ENCODE measurements around the gene PEX12. TPM values are rescaled to one million over a fixed set of nuclear protein-coding genes. Genes with fewer than 3 reads are reported as not detected.

PEX12 gene
- total and polyA plus RNA-seq, 5 donors from 2014 or later = 1.1 to 3.4 (median 1.8) TPM

- Mint-ChIP-seq H3K27ac (no peak overlapping the region), H3K27me3 (no peaks in the 10 kb centered on the region), H3K9me3 (no peaks in the 10 kb centered on the region), H3K4me3 (no peak overlapping the region), H3K36me3 (peaks cover 45% of the 10 kb centered on the region), H3K4me1 (peaks cover 16 to 25% (median 23%) of the 10 kb centered on the region in 4 donors)
- Histone ChIP-seq H3K4me1 (ENCODE audit: control insufficient read depth, insufficient read depth, low read length, poor library complexity, severe bottlenecking) (no peaks in the 10 kb centered on the region), H3K27ac (ENCODE audit: insufficient read depth, low read length, poor library complexity, severe bottlenecking) (no peak overlapping the region), H3K27me3 (ENCODE audit: control insufficient read depth, insufficient read depth, low read length) (no peaks in the 10 kb centered on the region), H3K36me3 (ENCODE audit: control insufficient read depth, insufficient read depth, low read length) (peaks cover 73% of the 10 kb centered on the region), H3K4me3 (ENCODE audit: low read depth, low read length) (no peak overlapping the region), H3K9me3 (ENCODE audit: control insufficient read depth in 2 of 2, low read length in 2 of 2) (no peaks in the 10 kb centered on the region)
- ATAC-seq (ENCODE audit: low read depth in 2 of 2) = no peak
- no peak for DNase-seq
Measured at GRCh38 chr17:35596530-35597233, 18.3 kb upstream of the PEX12 start.

- Histone ChIP-seq H3K36me3 (ENCODE audit: control insufficient read depth, insufficient read depth, low read length) (peaks cover 67% of the 10 kb centered on the region), H3K4me3 (ENCODE audit: low read depth, low read length) (no peak overlapping the region), H3K9me3 (ENCODE audit: control insufficient read depth in 2 of 2, low read length in 2 of 2) (no peaks in the 10 kb centered on the region), H3K4me1 (ENCODE audit: control insufficient read depth, insufficient read depth, low read length, poor library complexity, severe bottlenecking) (no peaks in the 10 kb centered on the region), H3K27ac (ENCODE audit: insufficient read depth, low read length, poor library complexity, severe bottlenecking) (no peak overlapping the region), H3K27me3 (ENCODE audit: control insufficient read depth, insufficient read depth, low read length) (no peaks in the 10 kb centered on the region)
- no peak for ATAC-seq (ENCODE audit: low read depth in 2 of 2)
- Mint-ChIP-seq H3K9me3 (no peaks in the 10 kb centered on the region), H3K27me3 (no peaks in the 10 kb centered on the region), H3K4me3 (no peak overlapping the region), H3K27ac (no peak overlapping the region), H3K4me1 (peaks cover 16 to 28% (median 23%) of the 10 kb centered on the region in 4 donors), H3K36me3 (peaks cover 45% of the 10 kb centered on the region)
- no peak for DNase-seq
Measured at GRCh38 chr17:35596072-35596471, 17.7 kb upstream of the PEX12 start.

GRCh38 chr17:35588196-35588920 is 10.0 kb upstream of the PEX12 start:
- DNase-seq = peak in 1 of 3 donors; percentile 66

GRCh38 chr17:35587074-35587961 is 8.9 kb upstream of the PEX12 start, which contains the start of gene AP2B1:
Gene AP2B1 (plus strand): TSS chr17:35587322. CDS start chr17:35594031, 6,709 bp downstream.
- peak; percentile 93 to 98 (median 98) for DNase-seq
- Mint-ChIP-seq H3K4me1 (peaks cover 12 to 47% (median 27%) of the 10 kb centered on the region in 4 donors), H3K36me3 (peaks cover 3% of the 10 kb centered on the region), H3K9me3 (no peaks in the 10 kb centered on the region), H3K27ac (peak within 1 kb of the TSS; percentile 98 to 100 (median 100)), H3K27me3 (peaks cover 12% of the 10 kb centered on the region), H3K4me3 (peak within 1 kb of the TSS; percentile 89 to 99 (median 98))
- peaks cover 36% of the 10 kb centered on the region for H3K4me1 ChIP-seq (ENCODE audit: control insufficient read depth, insufficient read depth, low read length, poor library complexity, severe bottlenecking)
- no peaks in the 10 kb centered on the region for H3K9me3 ChIP-seq (ENCODE audit: control insufficient read depth in 2 of 2, low read length in 2 of 2)
- H3K36me3 ChIP-seq (ENCODE audit: control insufficient read depth, insufficient read depth, low read length) = no peaks in the 10 kb centered on the region
- ATAC-seq (ENCODE audit: low read depth in 2 of 2) = peak; percentile 99
- peak within 1 kb of the TSS; percentile 91 for H3K27ac ChIP-seq (ENCODE audit: insufficient read depth, low read length, poor library complexity, severe bottlenecking)
- H3K4me3 ChIP-seq (ENCODE audit: low read depth, low read length) = peak within 1 kb of the TSS; percentile 93
- H3K27me3 ChIP-seq (ENCODE audit: control insufficient read depth, insufficient read depth, low read length) = no peaks in the 10 kb centered on the region

More at GRCh38 chr17:35588196-35588920, 10.0 kb upstream of the PEX12 start:
- Mint-ChIP-seq H3K36me3 (peaks cover 3% of the 10 kb centered on the region), H3K9me3 (no peaks in the 10 kb centered on the region), H3K4me3 (peak overlapping the region; percentile 89 to 99 (median 98)), H3K4me1 (peaks cover 14 to 52% (median 29%) of the 10 kb centered on the region in 4 donors), H3K27ac (peak overlapping the region; percentile 84 to 100 (median 100)), H3K27me3 (peaks cover 12% of the 10 kb centered on the region)
- H3K27ac ChIP-seq (ENCODE audit: insufficient read depth, low read length, poor library complexity, severe bottlenecking) = peak overlapping the region; percentile 91
- H3K4me3 ChIP-seq (ENCODE audit: low read depth, low read length) = peak overlapping the region; percentile 93
- ATAC-seq (ENCODE audit: low read depth in 2 of 2) = no peak
- H3K4me1 ChIP-seq (ENCODE audit: control insufficient read depth, insufficient read depth, low read length, poor library complexity, severe bottlenecking) = peaks cover 36% of the 10 kb centered on the region
- H3K36me3 ChIP-seq (ENCODE audit: control insufficient read depth, insufficient read depth, low read length) = no peaks in the 10 kb centered on the region
- no peaks in the 10 kb centered on the region for H3K9me3 ChIP-seq (ENCODE audit: control insufficient read depth in 2 of 2, low read length in 2 of 2)
- no peaks in the 10 kb centered on the region for H3K27me3 ChIP-seq (ENCODE audit: control insufficient read depth, insufficient read depth, low read length)

GRCh38 chr17:35586569-35587073 is 8.2 kb upstream of the PEX12 start:
- DNase-seq = no peak

GRCh38 chr17:35584061-35584460 is 5.7 kb upstream of the PEX12 start:
- Histone ChIP-seq H3K27ac (ENCODE audit: insufficient read depth, low read length, poor library complexity, severe bottlenecking) (no peak overlapping the region), H3K36me3 (ENCODE audit: control insufficient read depth, insufficient read depth, low read length) (no peaks in the 10 kb centered on the region), H3K4me3 (ENCODE audit: low read depth, low read length) (no peak overlapping the region), H3K9me3 (ENCODE audit: control insufficient read depth in 2 of 2, low read length in 2 of 2) (no peaks in the 10 kb centered on the region), H3K27me3 (ENCODE audit: control insufficient read depth, insufficient read depth, low read length) (no peaks in the 10 kb centered on the region), H3K4me1 (ENCODE audit: control insufficient read depth, insufficient read depth, low read length, poor library complexity, severe bottlenecking) (peaks cover 28% of the 10 kb centered on the region)
- Mint-ChIP-seq H3K4me3 (peak overlapping the region in 1 of 4 donors; percentile 55), H3K27ac (no peak overlapping the region), H3K27me3 (peaks cover 12% of the 10 kb centered on the region), H3K4me1 (peaks cover 11 to 30% (median 21%) of the 10 kb centered on the region in 4 donors), H3K9me3 (peaks cover 0 to 1% (median 0%) of the 10 kb centered on the region in 7 donors), H3K36me3 (peaks cover 3% of the 10 kb centered on the region)
- DNase-seq (no peak), ATAC-seq (ENCODE audit: low read depth in 2 of 2) (no peak)

More at GRCh38 chr17:35586569-35587073, 8.2 kb upstream of the PEX12 start:
- Histone ChIP-seq H3K27ac (ENCODE audit: insufficient read depth, low read length, poor library complexity, severe bottlenecking) (peak overlapping the region; percentile 91), H3K4me3 (ENCODE audit: low read depth, low read length) (peak overlapping the region; percentile 93), H3K27me3 (ENCODE audit: control insufficient read depth, insufficient read depth, low read length) (no peaks in the 10 kb centered on the region), H3K36me3 (ENCODE audit: control insufficient read depth, insufficient read depth, low read length) (no peaks in the 10 kb centered on the region), H3K4me1 (ENCODE audit: control insufficient read depth, insufficient read depth, low read length, poor library complexity, severe bottlenecking) (peaks cover 36% of the 10 kb centered on the region), H3K9me3 (ENCODE audit: control insufficient read depth in 2 of 2, low read length in 2 of 2) (no peaks in the 10 kb centered on the region)
- peaks cover 12% of the 10 kb centered on the region for H3K27me3 Mint-ChIP-seq
- no peaks in the 10 kb centered on the region for H3K9me3 Mint-ChIP-seq
- ATAC-seq (ENCODE audit: low read depth in 2 of 2) = no peak
- peak overlapping the region; percentile 89 to 99 (median 98) for H3K4me3 Mint-ChIP-seq
- peaks cover 3% of the 10 kb centered on the region for H3K36me3 Mint-ChIP-seq
- H3K27ac Mint-ChIP-seq = peak overlapping the region; percentile 98 to 100 (median 100)
- H3K4me1 Mint-ChIP-seq = peaks cover 12 to 43% (median 27%) of the 10 kb centered on the region in 4 donors

GRCh38 chr17:35578929-35579432 is 610 bp upstream of the PEX12 start:
- H3K27me3 Mint-ChIP-seq = peaks cover 7% of the 10 kb centered on the region
- H3K27me3 ChIP-seq (ENCODE audit: control insufficient read depth, insufficient read depth, low read length) = no peaks in the 10 kb centered on the region
- H3K4me3 ChIP-seq (ENCODE audit: low read depth, low read length) = peak overlapping the region; percentile 94
- DNase-seq (peak in 2 of 3 donors; percentile 14 to 42), ATAC-seq (ENCODE audit: low read depth in 2 of 2) (no peak)
- H3K27ac Mint-ChIP-seq = peak overlapping the region; percentile 100
- H3K36me3 Mint-ChIP-seq = peaks cover 6% of the 10 kb centered on the region
- no peaks in the 10 kb centered on the region for H3K9me3 ChIP-seq (ENCODE audit: control insufficient read depth in 2 of 2, low read length in 2 of 2)
- peaks cover 17 to 32% (median 23%) of the 10 kb centered on the region in 4 donors for H3K4me1 Mint-ChIP-seq
- peaks cover 0 to 1% (median 0%) of the 10 kb centered on the region in 7 donors for H3K9me3 Mint-ChIP-seq
- peaks cover 23% of the 10 kb centered on the region for H3K4me1 ChIP-seq (ENCODE audit: control insufficient read depth, insufficient read depth, low read length, poor library complexity, severe bottlenecking)
- peak overlapping the region; percentile 95 for H3K27ac ChIP-seq (ENCODE audit: insufficient read depth, low read length, poor library complexity, severe bottlenecking)
- peaks cover 11% of the 10 kb centered on the region for H3K36me3 ChIP-seq (ENCODE audit: control insufficient read depth, insufficient read depth, low read length)
- peak overlapping the region; percentile 92 to 100 (median 96) for H3K4me3 Mint-ChIP-seq
